A549 (cell line): ENCODE results near the gene TUBA4B. TPM values are rescaled to one million over a fixed set of nuclear protein-coding genes. Genes with fewer than 3 reads are reported as not detected.

Experiments used
- ATAC-seq, 2 experiments: fragments of 200-7000 bp in 1 of 2; fragments of >200 bp in 1 of 2; cut with Nextera tagmentation in 1 of 2; cut with Tn5 transposase in 1 of 2; 3 replicates each; pipeline versions ENCODE4 v1.8.0 to v1.9.1; 2018 to 2020; ENCODE audit warnings: mild to moderate bottlenecking in 1 of 2, moderate library complexity in 1 of 2
- CTCF ChIA-PET: fragments of 300-600 bp; sonication (Branson Sonifier 250); formaldehyde crosslinking; extraction: SDS; loops from one replicate; lab custom pipeline; 2021; ENCODE audit warnings: antibody characterized with exemption, inconsistent platforms; lab: Yijun Ruan, JAX
- POLR2A ChIA-PET: fragments of 350-600 bp; formaldehyde crosslinking; extraction: SDS; loops from one replicate; lab custom pipeline; 2021; ENCODE audit warnings: antibody characterized with exemption, inconsistent platforms; lab: Yijun Ruan, JAX
- DNase-seq, 2 experiments: peaks; one replicate each; pipeline versions ENCODE4 v3.0.0 to v3.0.0-alpha.2; 2011 to 2016; ENCODE audit warnings: low read depth in 1 of 2, low spot score in 1 of 2
- FAIRE-seq: peaks from 2 replicates; lab custom pipeline; 2011; peaks lifted over from hg19 to GRCh38; lab: Jason Lieb, UNC
- H3K27ac ChIP-seq, 2 experiments: fragments of >200 bp; sonication (Bioruptor Twin); formaldehyde crosslinking; 3 replicates each; pipeline ENCODE4 v1.5.1; 2016 to 2017
- H3K4me1 ChIP-seq: fragments of >200 bp; sonication (Bioruptor Twin); formaldehyde crosslinking; 3 replicates; pipeline ENCODE4 v1.6.1; 2016
- H3K4me2 ChIP-seq: fragments of >200 bp; sonication (Bioruptor Twin); formaldehyde crosslinking; 3 replicates; pipeline ENCODE4 v1.6.1; 2016
- H3K4me3 ChIP-seq: fragments of >200 bp; sonication (Bioruptor Twin); formaldehyde crosslinking; 3 replicates; pipeline ENCODE4 v1.5.1; 2016
- H3K9me3 ChIP-seq: fragments of >200 bp; sonication (Bioruptor Twin); formaldehyde crosslinking; 3 replicates; pipeline ENCODE4 v1.6.1; 2016
- BHLHE40 ChIP-seq: IDR thresholded peaks from 2 replicates; pipeline ENCODE4 v1.6.1; 2012; ENCODE audit warnings: low read depth, low read length, inconsistent platforms
- CBX2 ChIP-seq: fragments of 200-600 bp; sonication (generic); IDR thresholded peaks from 2 replicates; pipeline ENCODE4 v1.6.1; 2016; ENCODE audit warnings: low read depth, mild to moderate bottlenecking, borderline replicate concordance
- CEBPB ChIP-seq, 2 experiments: fragments of >200 bp in 1 of 2; sonication (Bioruptor Twin) in 1 of 2; formaldehyde crosslinking in 1 of 2; IDR thresholded peaks; 2 replicates each; pipeline ENCODE4 v1.6.1; 2012 to 2016
- CHD2 ChIP-seq: fragments of 150-350 bp; IDR thresholded peaks from 2 replicates; pipeline ENCODE4 v1.6.1; 2014; ENCODE audit warnings: low read length; ENCODE audit not compliant: partially characterized antibody
- CHD4 ChIP-seq: fragments of 200-600 bp; sonication (generic); IDR thresholded peaks from 2 replicates; pipeline ENCODE4 v1.6.1; 2016; ENCODE audit warnings: antibody characterized with exemption, mild to moderate bottlenecking, borderline replicate concordance
- FOSB ChIP-seq: fragments of 250-450 bp; sonication (Bioruptor Pico); IDR thresholded peaks from 2 replicates; pipeline ENCODE4 v1.5.0; 2020; ENCODE audit warnings: mild to moderate bottlenecking, moderate library complexity
- FOSL2 ChIP-seq, 2 experiments: fragments of 450-650 bp in 1 of 2; fragments of >200 bp in 1 of 2; sonication (Bioruptor Twin) in 1 of 2; formaldehyde crosslinking; IDR thresholded peaks; 2 replicates each; pipeline versions ENCODE4 v1.5.0 to v1.6.1; 2016 to 2020; ENCODE audit warnings: mild to moderate bottlenecking in 1 of 2, moderate library complexity in 1 of 2
- FOXS1 ChIP-seq: fragments of 250-450 bp; sonication (Bioruptor Pico); IDR thresholded peaks from 2 replicates; pipeline ENCODE4 v1.5.0; 2020; ENCODE audit warnings: mild to moderate bottlenecking, moderate library complexity
- GATA3 ChIP-seq: IDR thresholded peaks from 2 replicates; pipeline ENCODE4 v1.6.1; 2012; ENCODE audit warnings: borderline replicate concordance
- HOXA7 ChIP-seq: fragments of 250-450 bp; sonication (Bioruptor Pico); IDR thresholded peaks from 2 replicates; pipeline ENCODE4 v1.5.0; 2020; ENCODE audit warnings: mild to moderate bottlenecking, moderate library complexity
- JUNB ChIP-seq: fragments of >200 bp; sonication (Bioruptor Twin); formaldehyde crosslinking; IDR thresholded peaks from 2 replicates; pipeline ENCODE4 v1.6.1; 2016
- KDM5A ChIP-seq: fragments of 200-600 bp; sonication (generic); IDR thresholded peaks from 2 replicates; pipeline ENCODE4 v1.6.1; 2016; ENCODE audit warnings: antibody characterized with exemption, mild to moderate bottlenecking
- MAFK ChIP-seq: fragments of 450-650 bp; IDR thresholded peaks from 2 replicates; pipeline ENCODE4 v1.6.1; 2014; ENCODE audit not compliant: partially characterized antibody
- MYC ChIP-seq: IDR thresholded peaks from 2 replicates; pipeline ENCODE4 v1.6.1; 2012; ENCODE audit warnings: mild to moderate bottlenecking, inconsistent platforms, low read length, improper control_type of control experiment, borderline replicate concordance
- NPAS2 ChIP-seq: fragments of 250-450 bp; sonication (Bioruptor Pico); IDR thresholded peaks from 2 replicates; pipeline ENCODE4 v1.8.0; 2022; ENCODE audit warnings: mild to moderate bottlenecking, moderate library complexity, borderline replicate concordance
- NR3C1 ChIP-seq: fragments of >200 bp; sonication (Bioruptor Twin); formaldehyde crosslinking; IDR thresholded peaks from 3 replicates; pipeline ENCODE4 v1.6.1; 2017
- PHF8 ChIP-seq: fragments of 200-600 bp; sonication (generic); IDR thresholded peaks from 2 replicates; pipeline ENCODE4 v1.6.1; 2016; ENCODE audit warnings: low read depth, mild to moderate bottlenecking, antibody characterized with exemption, moderate library complexity, borderline replicate concordance
- POLR2A ChIP-seq: IDR thresholded peaks from 2 replicates; pipeline ENCODE4 v1.6.1; 2012; ENCODE audit warnings: mild to moderate bottlenecking, low read length
- POLR2AphosphoS2 ChIP-seq: conservative IDR thresholded peaks from 2 replicates; pipeline ENCODE4 v1.6.1; 2012; ENCODE audit warnings: low read length, improper control_type of control experiment, inconsistent platforms
- RFX5 ChIP-seq: fragments of 450-650 bp; IDR thresholded peaks from 2 replicates; pipeline ENCODE4 v1.7.1; 2014; ENCODE audit warnings: antibody characterized with exemption, mild to moderate bottlenecking, moderate library complexity
- SMC3 ChIP-seq: fragments of >200 bp; sonication (Bioruptor Twin); formaldehyde crosslinking; IDR thresholded peaks from 3 replicates; pipeline ENCODE4 v1.6.1; 2018; ENCODE audit warnings: inconsistent platforms
- ZSCAN20 ChIP-seq: fragments of 250-450 bp; sonication (Bioruptor Pico); IDR thresholded peaks from 2 replicates; pipeline ENCODE4 v1.8.0; 2022; ENCODE audit warnings: mild to moderate bottlenecking, moderate library complexity
- WGBS: methylation state at CpG from one replicate; pipeline ENCODE4 v1.1.6; 2017; ENCODE audit errors: missing lambda C conversion rate; 5-methylcytosine and 5-hydroxymethylcytosine counted together
- polyA plus RNA-seq, 4 experiments: library from polyadenylated mRNA; depleted of rRNA in 3 of 4; stranded (reverse); fragments of >200 nt; fragmentation: RNase III in 1 of 4; extraction: RNeasy Plus Mini Kit Qiagen cat#74134 plus additional on column Dnase treatment in 1 of 4; gene quantifications; 2 replicates in 3 of 4; 3 replicates in 1 of 4; pipeline ENCODE4 v1.2.3, GENCODE V29; 2011 to 2017
- TF ChIP-seq, protein P1 (sequence below): fragments of 450-650 bp; IDR thresholded peaks from 2 replicates; pipeline ENCODE4 v1.6.1; 2014; ENCODE audit warnings: antibody characterized with exemption
- TF ChIP-seq, protein P2 (sequence below): fragments of 150-350 bp; IDR thresholded peaks from 2 replicates; pipeline ENCODE4 v1.6.1; 2014; ENCODE audit warnings: low read depth, mild to moderate bottlenecking, low read length
- TF ChIP-seq, protein P3 (sequence below): fragments of >200 bp; sonication (Bioruptor Twin); formaldehyde crosslinking; IDR thresholded peaks from 2 replicates; pipeline ENCODE4 v1.6.1; 2016
- TF ChIP-seq, protein P4 (sequence below): IDR thresholded peaks from 2 replicates; pipeline ENCODE4 v1.6.1; 2012; ENCODE audit warnings: low read depth, borderline replicate concordance
- TF ChIP-seq, protein P5 (sequence below): fragments of 200-600 bp; sonication (generic); IDR thresholded peaks from 2 replicates; pipeline ENCODE4 v1.6.1; 2016; ENCODE audit warnings: antibody characterized with exemption, mild to moderate bottlenecking, moderate library complexity

Gene TUBA4B
- polyA plus RNA-seq, 2 of the 4 experiments (the other 2 are of a cell fraction) = 0.71 to 0.94 TPM

DNA sequence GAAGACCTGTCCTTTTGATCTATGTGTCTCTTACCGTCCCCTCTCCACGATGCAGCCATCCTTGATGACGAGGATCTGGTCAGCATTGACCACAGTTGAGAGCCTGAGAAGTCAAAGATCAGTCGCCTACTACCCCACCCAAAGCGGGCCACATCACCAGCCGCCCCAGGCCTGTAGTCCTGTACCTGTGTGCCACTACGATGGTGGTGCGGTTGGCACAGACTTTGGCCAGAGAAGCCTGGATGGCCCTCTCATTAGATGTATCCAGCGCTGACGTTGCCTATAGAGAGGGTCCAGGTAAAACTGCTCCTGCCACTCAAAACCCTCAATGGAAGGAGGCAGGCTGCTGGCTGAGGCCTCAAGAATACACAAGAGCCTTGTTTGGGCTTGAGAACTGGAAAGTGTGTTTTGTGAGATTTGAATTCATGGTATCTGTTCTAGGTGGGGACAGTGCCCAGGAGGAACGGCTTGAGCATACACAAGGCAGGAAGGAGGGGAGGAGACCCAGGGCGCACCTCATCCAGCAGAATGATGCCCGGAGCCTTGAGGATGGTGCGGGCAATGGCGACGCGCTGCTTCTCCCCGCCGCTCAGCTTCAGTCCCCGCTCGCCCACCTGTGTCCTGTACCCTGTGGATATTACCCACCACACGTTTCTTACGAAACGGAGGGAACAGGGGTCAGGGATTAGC, 42.7 kb upstream of the TUBA4B start:
- Histone ChIP-seq H3K9me3 (no peaks in the 10 kb centered on the region), H3K4me1 (peaks cover 17% of the 10 kb centered on the region), H3K27ac (no peak overlapping the region), H3K4me2 (no peak overlapping the region), H3K4me3 (no peak overlapping the region)
- no peak for DNase-seq
- CTCF ChIA-PET = interaction anchor here (0.9 to 8.6 kb wide), 5 partner anchors 39 to 208 kb away, joined by 3 to 56 read pairs (median 5); no protein-coding TSS in a partner anchor
- TF ChIP-seq, protein P1, sequence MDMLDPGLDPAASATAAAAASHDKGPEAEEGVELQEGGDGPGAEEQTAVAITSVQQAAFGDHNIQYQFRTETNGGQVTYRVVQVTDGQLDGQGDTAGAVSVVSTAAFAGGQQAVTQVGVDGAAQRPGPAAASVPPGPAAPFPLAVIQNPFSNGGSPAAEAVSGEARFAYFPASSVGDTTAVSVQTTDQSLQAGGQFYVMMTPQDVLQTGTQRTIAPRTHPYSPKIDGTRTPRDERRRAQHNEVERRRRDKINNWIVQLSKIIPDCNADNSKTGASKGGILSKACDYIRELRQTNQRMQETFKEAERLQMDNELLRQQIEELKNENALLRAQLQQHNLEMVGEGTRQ = no peak
- TF ChIP-seq CHD2 (no peak), POLR2A (no peak), CBX2 (no peak), RFX5 (no peak), CEBPB (IDR thresholded peaks at IDR 0.05) (no peak)
- TF ChIP-seq, protein P2, sequence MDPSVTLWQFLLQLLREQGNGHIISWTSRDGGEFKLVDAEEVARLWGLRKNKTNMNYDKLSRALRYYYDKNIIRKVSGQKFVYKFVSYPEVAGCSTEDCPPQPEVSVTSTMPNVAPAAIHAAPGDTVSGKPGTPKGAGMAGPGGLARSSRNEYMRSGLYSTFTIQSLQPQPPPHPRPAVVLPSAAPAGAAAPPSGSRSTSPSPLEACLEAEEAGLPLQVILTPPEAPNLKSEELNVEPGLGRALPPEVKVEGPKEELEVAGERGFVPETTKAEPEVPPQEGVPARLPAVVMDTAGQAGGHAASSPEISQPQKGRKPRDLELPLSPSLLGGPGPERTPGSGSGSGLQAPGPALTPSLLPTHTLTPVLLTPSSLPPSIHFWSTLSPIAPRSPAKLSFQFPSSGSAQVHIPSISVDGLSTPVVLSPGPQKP = no peak
- TF ChIP-seq, protein P3, sequence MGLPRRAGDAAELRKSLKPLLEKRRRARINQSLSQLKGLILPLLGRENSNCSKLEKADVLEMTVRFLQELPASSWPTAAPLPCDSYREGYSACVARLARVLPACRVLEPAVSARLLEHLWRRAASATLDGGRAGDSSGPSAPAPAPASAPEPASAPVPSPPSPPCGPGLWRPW = no peak
- ATAC-seq = no peak
- POLR2A ChIA-PET = no interaction called here
- no peak for FAIRE-seq
- WGBS = 94% methylated on average over 24 of the region's 24 CpGs

DNA sequence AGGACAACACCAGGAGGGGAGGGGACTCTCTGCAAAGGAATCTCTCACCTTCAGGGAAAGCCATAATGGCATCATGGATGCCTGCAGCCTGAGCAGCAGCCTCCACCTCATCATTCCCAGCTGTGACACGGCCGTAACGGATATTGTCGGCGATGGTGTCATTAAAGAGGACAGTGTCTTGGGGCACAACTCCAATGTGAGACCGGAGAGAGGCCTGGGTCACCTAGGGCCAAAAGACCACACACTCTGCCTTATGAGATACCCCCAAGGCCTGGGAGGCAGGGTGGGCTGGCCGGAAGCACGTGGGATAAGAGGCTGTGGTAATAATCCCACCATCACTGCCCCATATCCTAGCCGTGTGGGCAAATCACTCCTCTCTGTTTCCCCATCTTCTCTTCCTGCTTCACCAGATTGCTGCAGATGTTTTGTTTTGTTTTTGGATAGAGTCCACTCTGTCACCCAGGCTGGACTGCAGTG, 42.1 kb upstream of the TUBA4B start:
- DNase-seq = no peak
- TF ChIP-seq MAFK = no peak
- TF ChIP-seq, protein P4, sequence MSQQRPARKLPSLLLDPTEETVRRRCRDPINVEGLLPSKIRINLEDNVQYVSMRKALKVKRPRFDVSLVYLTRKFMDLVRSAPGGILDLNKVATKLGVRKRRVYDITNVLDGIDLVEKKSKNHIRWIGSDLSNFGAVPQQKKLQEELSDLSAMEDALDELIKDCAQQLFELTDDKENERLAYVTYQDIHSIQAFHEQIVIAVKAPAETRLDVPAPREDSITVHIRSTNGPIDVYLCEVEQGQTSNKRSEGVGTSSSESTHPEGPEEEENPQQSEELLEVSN = no peak
- no peak for TF ChIP-seq FOSB (CRISPR knock-in tag)
- no peak for TF ChIP-seq FOSL2 (IDR thresholded peaks at IDR 0.05)
- TF ChIP-seq FOSL2 (CRISPR knock-in tag; IDR thresholded peaks at IDR 0.05) = no peak
- TF ChIP-seq MYC = no peak
- no peak for TF ChIP-seq NPAS2 (CRISPR knock-in tag)
- no peak for TF ChIP-seq POLR2A
- no peak for TF ChIP-seq PHF8
- TF ChIP-seq BHLHE40 = no peak
- TF ChIP-seq FOXS1 (CRISPR knock-in tag) = no peak
- TF ChIP-seq CHD4 = no peak
- no peak for TF ChIP-seq RFX5
- Histone ChIP-seq H3K4me1 (peaks cover 21% of the 10 kb centered on the region), H3K9me3 (no peaks in the 10 kb centered on the region), H3K4me3 (no peak overlapping the region), H3K4me2 (no peak overlapping the region), H3K27ac (no peak overlapping the region)
- ATAC-seq = no peak
- ChIA-PET CTCF (interaction anchor here (0.6 to 8.6 kb wide), 10 partner anchors 14 to 88 kb away, joined by 3 to 56 read pairs (median 4); partner anchors contain the start of gene NHEJ1), POLR2A (no interaction called here)
- WGBS = 97% methylated on average over 6 of the region's 9 CpGs
- no peak for FAIRE-seq

DNA sequence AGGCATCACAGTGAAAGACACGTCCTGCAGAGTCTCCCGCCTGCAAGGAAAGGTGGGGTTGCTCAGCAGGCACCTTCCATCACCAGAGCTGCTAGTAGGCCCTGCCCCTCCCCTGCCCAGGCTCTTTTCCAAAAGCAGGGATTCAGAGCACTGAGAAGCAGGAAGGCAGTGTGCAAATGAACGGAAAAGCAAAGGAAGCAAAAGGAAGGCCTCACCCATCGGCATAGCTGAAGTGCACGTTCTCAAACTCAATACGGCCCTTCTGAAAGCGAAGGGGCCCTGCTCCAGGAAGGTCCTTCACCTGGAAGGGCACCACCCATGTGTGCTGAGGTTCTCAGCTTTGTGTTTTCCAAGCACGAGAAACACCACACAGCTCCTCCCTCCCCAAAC, 40.0 kb upstream of the TUBA4B start:
- 92% methylated on average over 7 of the region's 8 CpGs for WGBS
- no peak overlapping the region for H3K4me3 ChIP-seq
- H3K27ac ChIP-seq = no peak overlapping the region
- ChIA-PET CTCF (interaction anchor here (0.8 to 8.6 kb wide), 7 partner anchors 37 to 139 kb away, joined by 3 to 56 read pairs (median 4); partner anchors contain the start of gene DNAJB2), POLR2A (no interaction called here)
- no peaks in the 10 kb centered on the region for H3K9me3 ChIP-seq
- ATAC-seq = no peak
- no peak for DNase-seq
- no peak overlapping the region for H3K4me2 ChIP-seq
- FAIRE-seq = no peak
- peaks cover 26% of the 10 kb centered on the region for H3K4me1 ChIP-seq
- TF ChIP-seq, protein P5, sequence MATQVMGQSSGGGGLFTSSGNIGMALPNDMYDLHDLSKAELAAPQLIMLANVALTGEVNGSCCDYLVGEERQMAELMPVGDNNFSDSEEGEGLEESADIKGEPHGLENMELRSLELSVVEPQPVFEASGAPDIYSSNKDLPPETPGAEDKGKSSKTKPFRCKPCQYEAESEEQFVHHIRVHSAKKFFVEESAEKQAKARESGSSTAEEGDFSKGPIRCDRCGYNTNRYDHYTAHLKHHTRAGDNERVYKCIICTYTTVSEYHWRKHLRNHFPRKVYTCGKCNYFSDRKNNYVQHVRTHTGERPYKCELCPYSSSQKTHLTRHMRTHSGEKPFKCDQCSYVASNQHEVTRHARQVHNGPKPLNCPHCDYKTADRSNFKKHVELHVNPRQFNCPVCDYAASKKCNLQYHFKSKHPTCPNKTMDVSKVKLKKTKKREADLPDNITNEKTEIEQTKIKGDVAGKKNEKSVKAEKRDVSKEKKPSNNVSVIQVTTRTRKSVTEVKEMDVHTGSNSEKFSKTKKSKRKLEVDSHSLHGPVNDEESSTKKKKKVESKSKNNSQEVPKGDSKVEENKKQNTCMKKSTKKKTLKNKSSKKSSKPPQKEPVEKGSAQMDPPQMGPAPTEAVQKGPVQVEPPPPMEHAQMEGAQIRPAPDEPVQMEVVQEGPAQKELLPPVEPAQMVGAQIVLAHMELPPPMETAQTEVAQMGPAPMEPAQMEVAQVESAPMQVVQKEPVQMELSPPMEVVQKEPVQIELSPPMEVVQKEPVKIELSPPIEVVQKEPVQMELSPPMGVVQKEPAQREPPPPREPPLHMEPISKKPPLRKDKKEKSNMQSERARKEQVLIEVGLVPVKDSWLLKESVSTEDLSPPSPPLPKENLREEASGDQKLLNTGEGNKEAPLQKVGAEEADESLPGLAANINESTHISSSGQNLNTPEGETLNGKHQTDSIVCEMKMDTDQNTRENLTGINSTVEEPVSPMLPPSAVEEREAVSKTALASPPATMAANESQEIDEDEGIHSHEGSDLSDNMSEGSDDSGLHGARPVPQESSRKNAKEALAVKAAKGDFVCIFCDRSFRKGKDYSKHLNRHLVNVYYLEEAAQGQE = no peak
- no peak for TF ChIP-seq NR3C1
- no peak for TF ChIP-seq MAFK
- no peak for TF ChIP-seq POLR2AphosphoS2
- TF ChIP-seq SMC3 = no peak
- no peak for TF ChIP-seq FOSB (CRISPR knock-in tag)
- TF ChIP-seq CHD2 = no peak
- no peak for TF ChIP-seq JUNB
- TF ChIP-seq GATA3 = no peak
- no peak for TF ChIP-seq ZSCAN20 (CRISPR knock-in tag)
- TF ChIP-seq, protein P3 = no peak
- no peak for TF ChIP-seq HOXA7 (CRISPR knock-in tag)
- no peak for TF ChIP-seq KDM5A
